ENCODE measurements around the gene ZDHHC4. TPM values are rescaled to one million over a fixed set of nuclear protein-coding genes. Genes with fewer than 3 reads are reported as not detected.
"Not testable (repeated sequence)": the region's sequence is repeated elsewhere in the genome, so short reads cannot be mapped to it uniquely, and the experiment has no call there.

ZDHHC4 gene
- total and polyA plus RNA-seq, 9 of the 15 experiments (the other 6 are each of a cell fraction or from before 2014, with no cell fraction given) = 33.4 to 106 (median 58.3) TPM

DNA sequence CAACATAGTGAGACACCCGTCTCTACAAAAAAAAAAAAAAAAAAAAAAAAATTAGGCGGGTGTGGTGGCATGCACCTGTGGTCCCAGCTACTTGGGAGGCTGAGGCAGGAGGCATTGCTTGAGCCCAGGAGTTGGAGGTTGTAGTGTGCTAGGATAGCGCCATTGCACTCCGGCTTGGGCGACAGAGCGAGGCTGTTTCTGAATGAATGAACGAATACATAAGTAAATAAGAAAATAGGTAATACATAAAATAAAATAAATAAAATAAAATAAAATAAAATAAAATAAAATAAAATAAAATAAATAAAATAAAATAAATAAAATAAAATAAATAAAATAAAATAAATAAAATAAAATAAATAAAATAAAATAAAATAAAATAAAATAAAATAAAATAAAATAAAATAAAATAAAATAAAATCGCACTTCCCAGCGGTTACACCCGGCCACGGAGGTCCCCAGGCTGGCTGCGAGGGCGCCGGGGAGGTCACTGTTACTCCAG lies 336 bp upstream of the ZDHHC4 start:
- H3K27me3 ChIP-seq (ENCODE audit: control insufficient read depth in 2 of 2, insufficient read depth in 2 of 2, low read length in 2 of 2); H3K9me3 ChIP-seq (replicated peaks; ENCODE audit: control insufficient read depth, insufficient read depth, low read depth, low read length); in situ Hi-C loops (cut with MboI); intact Hi-C loops (cut with micrococcal nuclease); CTCF ChIA-PET (ENCODE audit: low intra/inter-chr PET ratio); H4K20me1 ChIP-seq (replicated peaks; ENCODE audit: control insufficient read depth, insufficient read depth, low read length); H3K9me1 ChIP-seq (ENCODE audit: control insufficient read depth, insufficient read depth, low read length); BruUV-seq (replicated peaks); FAIRE-seq; DNase-seq (ENCODE audit: extremely low read depth in 1 of 4, low spot score in 3 of 4); ATAC-seq; TF ChIP-seq NR2C1 (tag; IDR thresholded peaks at IDR 0.05); NR2C2 (CRISPR knock-in tag; IDR thresholded peaks at IDR 0.05): not testable (repeated sequence)
- H3K9ac ChIP-seq (ENCODE audit: insufficient read depth in 1 of 2, low read depth in 2 of 2, low read length in 2 of 2) = peak overlapping the region; percentile 90 to 96
- 4% methylated on average over 13 of the region's 14 CpGs for WGBS (ENCODE audit: insufficient coverage, low coverage, missing lambda C conversion rate)
- peaks cover 20% of the 10 kb centered on the region for H3K79me2 ChIP-seq (ENCODE audit: control insufficient read depth, insufficient read depth, low read length)
- peaks cover 27% of the 10 kb centered on the region; the same call in 2 of the 3 replicates for H3K36me3 ChIP-seq (ENCODE audit: control insufficient read depth, insufficient read depth, low read length)
- peaks cover 13 to 20% of the 10 kb centered on the region in 2 experiments for H3K4me1 ChIP-seq (replicated peaks in 1 of 2; ENCODE audit: control insufficient read depth in 2 of 2, insufficient read depth in 2 of 2, low read length in 2 of 2)
- peak overlapping the region; percentile 96 for H3K27ac ChIP-seq (ENCODE audit: extremely low read depth, low read depth, low read length)
- H2AFZ ChIP-seq (ENCODE audit: low read depth, low read length) = peak overlapping the region; percentile 66; the same call in 1 of the 2 replicates
- H3K4me3 ChIP-seq = peak overlapping the region; percentile 95
- 0 out of 3 replicates have a peak, but pooled peaks of 1 of the 2 experiments have one; percentile 8 for TF ChIP-seq CBX3 (IDR thresholded peaks at IDR 0.05; ENCODE audit: borderline replicate concordance in 1 of 2, low read length in 2 of 2)
- TF ChIP-seq RBM25 (IDR thresholded peaks at IDR 0.05; ENCODE audit: low read depth, low read length, severe bottlenecking) = peak; percentile 2
- TF ChIP-seq NR2C1 (IDR thresholded peaks at IDR 0.05) = peak; percentile 95
- TF ChIP-seq BCOR (IDR thresholded peaks at IDR 0.05) = 0 out of 2 replicates have a peak, but pooled peaks have one; percentile 1
- TF ChIP-seq TRIM24 (IDR thresholded peaks at IDR 0.05) = peak in 1 of 2 experiments; percentile 68; a peak in 1 of 4 replicates
- TF ChIP-seq, protein P1, sequence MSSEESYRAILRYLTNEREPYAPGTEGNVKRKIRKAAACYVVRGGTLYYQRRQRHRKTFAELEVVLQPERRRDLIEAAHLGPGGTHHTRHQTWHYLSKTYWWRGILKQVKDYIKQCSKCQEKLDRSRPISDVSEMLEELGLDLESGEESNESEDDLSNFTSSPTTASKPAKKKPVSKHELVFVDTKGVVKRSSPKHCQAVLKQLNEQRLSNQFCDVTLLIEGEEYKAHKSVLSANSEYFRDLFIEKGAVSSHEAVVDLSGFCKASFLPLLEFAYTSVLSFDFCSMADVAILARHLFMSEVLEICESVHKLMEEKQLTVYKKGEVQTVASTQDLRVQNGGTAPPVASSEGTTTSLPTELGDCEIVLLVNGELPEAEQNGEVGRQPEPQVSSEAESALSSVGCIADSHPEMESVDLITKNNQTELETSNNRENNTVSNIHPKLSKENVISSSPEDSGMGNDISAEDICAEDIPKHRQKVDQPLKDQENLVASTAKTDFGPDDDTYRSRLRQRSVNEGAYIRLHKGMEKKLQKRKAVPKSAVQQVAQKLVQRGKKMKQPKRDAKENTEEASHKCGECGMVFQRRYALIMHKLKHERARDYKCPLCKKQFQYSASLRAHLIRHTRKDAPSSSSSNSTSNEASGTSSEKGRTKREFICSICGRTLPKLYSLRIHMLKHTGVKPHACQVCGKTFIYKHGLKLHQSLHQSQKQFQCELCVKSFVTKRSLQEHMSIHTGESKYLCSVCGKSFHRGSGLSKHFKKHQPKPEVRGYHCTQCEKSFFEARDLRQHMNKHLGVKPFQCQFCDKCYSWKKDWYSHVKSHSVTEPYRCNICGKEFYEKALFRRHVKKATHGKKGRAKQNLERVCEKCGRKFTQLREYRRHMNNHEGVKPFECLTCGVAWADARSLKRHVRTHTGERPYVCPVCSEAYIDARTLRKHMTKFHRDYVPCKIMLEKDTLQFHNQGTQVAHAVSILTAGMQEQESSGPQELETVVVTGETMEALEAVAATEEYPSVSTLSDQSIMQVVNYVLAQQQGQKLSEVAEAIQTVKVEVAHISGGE (CRISPR knock-in tag; IDR thresholded peaks at IDR 0.05) = peak in 1 of 3 experiments; percentile 97; a peak in 2 of 6 replicates
- TF ChIP-seq SIX5 (IDR thresholded peaks at IDR 0.05; ENCODE audit: borderline replicate concordance in 1 of 2, insufficient read depth in 1 of 2, low read depth in 1 of 2, low read length in 2 of 2) = 0 out of 4 replicates have a peak, but pooled peaks of 1 of the 2 experiments have one; percentile 27
- TF ChIP-seq NR2C2 (tag; IDR thresholded peaks at IDR 0.05) = peak; percentile 98
- peak overlapping the region; percentile 89 for H3K4me2 ChIP-seq (ENCODE audit: insufficient read depth, low read length)
- POLR2A ChIA-PET = interaction anchor here (0.6 to 2.3 kb wide), 3 partner anchors 9 to 15 kb away, joined by 3 to 19 read pairs (median 4); partner anchors contain the start of gene INTS15
